Spleen (tissue), 11 donors: ENCODE measurements around the gene KIF3B. TPM values are rescaled to one million over a fixed set of nuclear protein-coding genes. Genes with fewer than 3 reads are reported as not detected.
"Not testable (repeated sequence)": the region's sequence is repeated elsewhere in the genome, so short reads cannot be mapped to it uniquely, and the experiment has no call there.

Experiments used
- DNase-seq: peaks from one replicate; pipeline ENCODE4 v3.0.0-alpha.2; 2020
- H3K27ac ChIP-seq, 8 donors: fragments of 200-600 bp; sonication (generic) in 7 of 8; 1 replicate in 4 of 8; 2 replicates in 4 of 8; pipeline versions ENCODE4 v1.5.0 to v1.8.0; 2016 to 2021; ENCODE audit warnings: inconsistent platforms in 4 of 8, mild to moderate bottlenecking in 4 of 8, moderate library complexity in 1 of 8
- H3K27me3 ChIP-seq, 7 donors: fragments of 200-600 bp; sonication (generic) in 6 of 7; replicated peaks in 1 of 7; 1 replicate in 4 of 7; 2 replicates in 3 of 7; pipeline versions ENCODE4 v1.5.0 to v1.8.0; 2016 to 2021; ENCODE audit warnings: inconsistent platforms in 3 of 7, mild to moderate bottlenecking in 1 of 7
- H3K36me3 ChIP-seq, 6 donors: fragments of 200-600 bp; sonication (generic) in 5 of 6; 1 replicate in 4 of 6; 2 replicates in 2 of 6; pipeline versions ENCODE4 v1.5.0 to v1.8.0; 2016 to 2021; ENCODE audit warnings: inconsistent platforms in 2 of 6
- H3K4me1 ChIP-seq, 6 donors: fragments of 200-600 bp; sonication (generic) in 5 of 6; 1 replicate in 3 of 6; 2 replicates in 3 of 6; pipeline versions ENCODE4 v1.5.0 to v1.8.0; 2016 to 2021; ENCODE audit warnings: inconsistent platforms in 3 of 6
- H3K4me3 ChIP-seq, 8 donors: fragments of 200-600 bp; sonication (generic) in 7 of 8; 1 replicate in 4 of 8; 2 replicates in 4 of 8; pipeline versions ENCODE4 v1.5.0 to v1.8.0; 2016 to 2021; ENCODE audit warnings: inconsistent platforms in 4 of 8, mild to moderate bottlenecking in 4 of 8, moderate library complexity in 2 of 8
- H3K9me3 ChIP-seq, 8 donors: fragments of 200-600 bp; sonication (generic) in 7 of 8; 1 replicate in 4 of 8; 2 replicates in 4 of 8; pipeline versions ENCODE4 v1.5.0 to v1.8.0; 2016 to 2021; ENCODE audit warnings: inconsistent platforms in 4 of 8
- CTCF ChIP-seq, 11 experiments: fragments of 200-600 bp in 7 of 11; fragments of 450-650 bp in 4 of 11; sonication (generic) in 4 of 11; IDR thresholded peaks in 8 of 11; conservative IDR thresholded peaks in 3 of 11; 1 replicate in 7 of 11; 2 replicates in 4 of 11; pipeline versions ENCODE4 v1.4.0 to v1.8.0; 2016 to 2021; ENCODE audit warnings: antibody characterized with exemption in 11 of 11, inconsistent platforms in 4 of 11, mild to moderate bottlenecking in 1 of 11
- POLR2A ChIP-seq, 3 donors: fragments of 450-650 bp; IDR thresholded peaks; one replicate each; pipeline ENCODE4 v1.5.1; 2017; ENCODE audit warnings: antibody characterized with exemption in 3 of 3, mild to moderate bottlenecking in 1 of 3
- POLR2AphosphoS5 ChIP-seq, 3 donors: sonication (generic); formaldehyde crosslinking; IDR thresholded peaks; one replicate each; pipeline ENCODE4 v1.5.1; 2017; ENCODE audit warnings: antibody characterized with exemption in 3 of 3
- WGBS, 5 donors: extraction: QIAGEN DNeasy Blood & Tissue Kit in 3 of 5; methylation state at CpG; one replicate each; pipeline versions ENCODE4 v1.1.5 to v1.1.7; 2013 to 2018; 5-methylcytosine and 5-hydroxymethylcytosine counted together
- intact Hi-C: fragments of 100-400 bp; cut with DNase I; formaldehyde crosslinking; loops from one replicate; pipeline ENCODE4 v1.15.0; 2023; ENCODE audit warnings: low total_unique reads
- polyA plus RNA-seq, 3 donors: library from polyadenylated mRNA; stranded (reverse); fragments of 200-250 nt; gene quantifications; one replicate each; pipeline ENCODE4 v1.2.1, GENCODE V29; 2013
- total RNA-seq, 7 donors: library from RNA; depleted of rRNA in 3 of 7; stranded (reverse); fragments of >200 nt in 3 of 7; fragmentation: NEBNext Ultra II Directional in 4 of 7; extraction: Animal tissue kit (Norgen Biotek cat#: 25700) in 4 of 7; gene quantifications; one replicate each; pipeline versions ENCODE4 v1.1.0 to v1.2.1, GENCODE V29; 2016 to 2021
- donor health status: healthy with polysubstance abuse.
- donor health status: DM: no; HTN: no; CAD: no; lungs with moderate emphysema.
- donor health status: DM: no; HTN: no; CAD: no.
- donor health status: Bipolar disorder and iron deficiency.
- donor health status: healthy.
- donor health status: DM: no; HTN: no; CAD: no.
- donor health status: DM: yes; HTN: yes; CAD: no.

The KIF3B gene
- total and polyA plus RNA-seq, 10 donors: 3.8 to 25.9 (median 20.0) TPM

GRCh38 chr20:32288225-32288849, 10.9 kb downstream of the KIF3B start:
- TF ChIP-seq CTCF (IDR thresholded peaks at IDR 0.05 in 8 of 11, conservative IDR thresholded peaks at IDR 0.05 in 3 of 11) (no peak), POLR2AphosphoS5 (IDR thresholded peaks at IDR 0.05) (no peak), POLR2A (IDR thresholded peaks at IDR 0.05) (no peak)

GRCh38 chr20:32289299-32289660, 11.8 kb downstream of the KIF3B start:
- DNase-seq: peak; percentile 14
- WGBS, 5 donors: 87 to 92% (median 89%) methylated on average over 4 of the region's 4 CpGs
- intact Hi-C loops, H3K27me3 ChIP-seq, H3K27ac ChIP-seq, H3K4me3 ChIP-seq, H3K9me3 ChIP-seq: not testable (repeated sequence)
- Histone ChIP-seq H3K36me3 (peaks cover 0 to 12% (median 0%) of the 10 kb centered on the region in 6 donors), H3K4me1 (peaks cover 23 to 56% (median 32%) of the 10 kb centered on the region in 6 donors)

More at GRCh38 chr20:32288225-32288849, 10.9 kb downstream of the KIF3B start:
- intact Hi-C loops: no loop called here
- H3K9me3 ChIP-seq: no peaks in the 10 kb centered on the region
- no peak overlapping the region for H3K4me3 ChIP-seq
- no peaks in the 10 kb centered on the region for H3K27me3 ChIP-seq
- peaks cover 0 to 12% (median 0%) of the 10 kb centered on the region in 6 donors for H3K36me3 ChIP-seq
- H3K27ac ChIP-seq: peak overlapping the region in 1 of 8 donors; percentile 80
- DNase-seq: no peak
- 72 to 93% (median 80%) methylated on average over 6 of the region's 6 CpGs for WGBS, 5 donors
- peaks cover 26 to 66% (median 41%) of the 10 kb centered on the region in 6 donors for H3K4me1 ChIP-seq

GRCh38 chr20:32289661-32290431, 12.4 kb downstream of the KIF3B start:
- Histone ChIP-seq H3K9me3 (no peaks in the 10 kb centered on the region), H3K36me3 (peaks cover 0 to 12% (median 0%) of the 10 kb centered on the region in 6 donors), H3K27me3 (no peaks in the 10 kb centered on the region), H3K27ac (no peak overlapping the region), H3K4me1 (peaks cover 23 to 51% (median 26%) of the 10 kb centered on the region in 6 donors), H3K4me3 (no peak overlapping the region)
- intact Hi-C loops: no loop called here
- WGBS, 5 donors: 83 to 93% (median 93%) methylated on average over 15 of the region's 15 CpGs
- DNase-seq: peak; percentile 35
- TF ChIP-seq POLR2A (IDR thresholded peaks at IDR 0.05): no peak
- no peak for TF ChIP-seq CTCF (IDR thresholded peaks at IDR 0.05 in 8 of 11, conservative IDR thresholded peaks at IDR 0.05 in 3 of 11)
- TF ChIP-seq POLR2AphosphoS5 (IDR thresholded peaks at IDR 0.05): no peak

- H3K27ac ChIP-seq: no peak overlapping the region
- no peak overlapping the region for H3K4me3 ChIP-seq
- H3K9me3 ChIP-seq: no peaks in the 10 kb centered on the region
- H3K4me1 ChIP-seq: peaks cover 12 to 37% (median 13%) of the 10 kb centered on the region in 6 donors
- WGBS, 5 donors: 89 to 97% (median 96%) methylated on average over 1 of the region's 1 CpG
- peaks cover 0 to 12% (median 0%) of the 10 kb centered on the region in 6 donors for H3K36me3 ChIP-seq
- TF ChIP-seq CTCF (IDR thresholded peaks at IDR 0.05 in 8 of 11, conservative IDR thresholded peaks at IDR 0.05 in 3 of 11): no peak
- no peak for DNase-seq
- H3K27me3 ChIP-seq: no peaks in the 10 kb centered on the region
- intact Hi-C loops: no loop called here
Measured at GRCh38 chr20:32291166-32291565, 13.7 kb downstream of the KIF3B start.
